CD14-positive monocyte (primary cell): ENCODE measurements around the gene MYO19. TPM values are rescaled to one million over a fixed set of nuclear protein-coding genes. Genes with fewer than 3 reads are reported as not detected.

Source experiments
- DNase-seq, 3 donors: peaks; one replicate each; pipeline ENCODE4 v3.0.0-alpha.2; 2011 to 2022
- H2AFZ ChIP-seq: 2 replicates; pipeline ENCODE4 v1.6.0; 2012; ENCODE audit warnings: mild to moderate bottlenecking, low read depth, low read length, inconsistent platforms; ENCODE audit not compliant: insufficient read depth, poor library complexity, severe bottlenecking
- H3K27ac ChIP-seq, 2 donors: 1 replicate in 1 of 2; 2 replicates in 1 of 2; pipeline ENCODE4 v1.5.1; 2012 to 2013; ENCODE audit warnings: low read length in 2 of 2, control low read depth in 1 of 2, inconsistent platforms in 1 of 2, low read depth in 1 of 2, mild to moderate bottlenecking in 1 of 2
- H3K27me3 ChIP-seq, 2 donors: one replicate each; pipeline versions ENCODE4 v1.6.0 to v1.6.1; 2011 to 2013; ENCODE audit warnings: low read length in 2 of 2; ENCODE audit not compliant: control insufficient read depth in 2 of 2, insufficient read depth in 2 of 2
- H3K36me3 ChIP-seq, 2 donors: replicated peaks in 1 of 2; 1 replicate in 1 of 2; 2 replicates in 1 of 2; pipeline versions ENCODE4 v1.5.1 to v1.6.1; 2012 to 2013; ENCODE audit warnings: low read length in 2 of 2, control low read depth in 1 of 2, inconsistent platforms in 1 of 2, mild to moderate bottlenecking in 1 of 2; ENCODE audit not compliant: insufficient read depth in 2 of 2, control insufficient read depth in 1 of 2
- H3K4me1 ChIP-seq, 2 donors: 1 replicate in 1 of 2; 2 replicates in 1 of 2; pipeline versions ENCODE4 v1.5.1 to v1.6.1; 2012 to 2013; ENCODE audit warnings: low read length in 2 of 2, control low read depth in 1 of 2, inconsistent platforms in 1 of 2, mild to moderate bottlenecking in 1 of 2, moderate library complexity in 1 of 2; ENCODE audit not compliant: insufficient read depth in 2 of 2, control insufficient read depth in 1 of 2
- H3K4me2 ChIP-seq: replicated peaks from 2 replicates; pipeline ENCODE3; 2012; ENCODE audit warnings: low read length, moderate library complexity, mild to moderate bottlenecking; ENCODE audit not compliant: poor library complexity, severe bottlenecking; ENCODE audit errors: extremely low read depth
- H3K4me3 ChIP-seq, 3 experiments: fragments of 200-600 bp in 1 of 3; sonication (generic) in 1 of 3; replicated peaks in 1 of 3; 1 replicate in 2 of 3; 2 replicates in 1 of 3; pipeline ENCODE4 v1.5.1; 2011 to 2013; ENCODE audit warnings: low read length in 3 of 3, mild to moderate bottlenecking in 3 of 3, control low read depth in 2 of 3, low read depth in 2 of 3, inconsistent platforms in 1 of 3, moderate library complexity in 1 of 3
- H3K79me2 ChIP-seq: 2 replicates; pipeline ENCODE4 v1.6.0; 2012; ENCODE audit warnings: mild to moderate bottlenecking, control low read depth, inconsistent platforms, low read length, moderate library complexity; ENCODE audit not compliant: insufficient read depth
- H3K9ac ChIP-seq: 2 replicates; pipeline ENCODE4 v1.6.0; 2017; ENCODE audit warnings: low read length, mild to moderate bottlenecking; ENCODE audit not compliant: insufficient read depth, poor library complexity, severe bottlenecking
- H3K9me3 ChIP-seq, 2 donors: replicated peaks in 1 of 2; 1 replicate in 1 of 2; 2 replicates in 1 of 2; pipeline versions ENCODE4 v1.5.1 to v1.6.1; 2012 to 2013; ENCODE audit warnings: low read length in 2 of 2, control low read depth in 1 of 2; ENCODE audit not compliant: control insufficient read depth in 1 of 2, insufficient read depth in 1 of 2
- H4K20me1 ChIP-seq: 2 replicates; pipeline ENCODE4 v1.6.0; 2012; ENCODE audit warnings: mild to moderate bottlenecking, low read length, control low read depth, moderate library complexity; ENCODE audit not compliant: insufficient read depth
- H3K27ac Mint-ChIP-seq, 7 donors: one replicate each; pipeline ENCODE4 v1.8.0; 2020; ENCODE audit warnings: mild to moderate bottlenecking in 7 of 7, mixed read lengths in 7 of 7, moderate library complexity in 6 of 7, inconsistent platforms in 2 of 7
- H3K27me3 Mint-ChIP-seq, 3 donors: one replicate each; pipeline ENCODE4 v1.8.0; 2021 to 2022; ENCODE audit warnings: low read depth in 3 of 3, mild to moderate bottlenecking in 3 of 3, mixed read lengths in 3 of 3, moderate library complexity in 3 of 3, inconsistent platforms in 1 of 3
- H3K36me3 Mint-ChIP-seq, 2 donors: one replicate each; pipeline ENCODE4 v1.8.0; 2020; ENCODE audit warnings: mixed read lengths in 2 of 2, inconsistent platforms in 1 of 2, mild to moderate bottlenecking in 1 of 2
- H3K4me1 Mint-ChIP-seq: one replicate; pipeline ENCODE4 v1.8.0; 2020; ENCODE audit warnings: mild to moderate bottlenecking, mixed read lengths
- H3K4me3 Mint-ChIP-seq, 2 donors: one replicate each; pipeline ENCODE4 v1.8.0; 2020; ENCODE audit warnings: mild to moderate bottlenecking in 2 of 2, mixed read lengths in 2 of 2, moderate library complexity in 1 of 2
- H3K9me3 Mint-ChIP-seq, 7 donors: one replicate each; pipeline ENCODE4 v1.8.0; 2020 to 2022; ENCODE audit warnings: mixed read lengths in 7 of 7, mild to moderate bottlenecking in 6 of 7, moderate library complexity in 6 of 7, inconsistent platforms in 2 of 7
- WGBS: methylation state at CpG from one replicate; pipeline ENCODE4 v1.1.5; 2013; ENCODE audit warnings: missing lambda C conversion rate; ENCODE audit not compliant: insufficient coverage; 5-methylcytosine and 5-hydroxymethylcytosine counted together
- intact Hi-C, 2 donors: fragments of 100-400 bp; cut with micrococcal nuclease; formaldehyde crosslinking; loops; one replicate each; pipeline versions ENCODE4 v1.15.0 to v1.15.1; 2023
- polyA plus RNA-seq, 3 donors: library from polyadenylated mRNA; depleted of rRNA in 1 of 3; unstranded in 2 of 3; stranded (reverse) in 1 of 3; fragments of 300-500 nt in 2 of 3; fragments of >200 nt in 1 of 3; fragmentation: Illumina TruSeq in 2 of 3; gene quantifications; 1 replicate in 2 of 3; 2 replicates in 1 of 3; pipeline ENCODE4 v1.2.3, GENCODE V29; 2012 to 2021
- TF ChIP-seq, protein P1 (sequence below): fragments of 200-600 bp; IDR thresholded peaks from one replicate; pipeline ENCODE4 v1.8.0; 2022; ENCODE audit warnings: antibody characterized with exemption, mild to moderate bottlenecking

Gene MYO19
- polyA plus RNA-seq, 3 donors: 1.2 to 51.3 (median 1.9) TPM

DNA sequence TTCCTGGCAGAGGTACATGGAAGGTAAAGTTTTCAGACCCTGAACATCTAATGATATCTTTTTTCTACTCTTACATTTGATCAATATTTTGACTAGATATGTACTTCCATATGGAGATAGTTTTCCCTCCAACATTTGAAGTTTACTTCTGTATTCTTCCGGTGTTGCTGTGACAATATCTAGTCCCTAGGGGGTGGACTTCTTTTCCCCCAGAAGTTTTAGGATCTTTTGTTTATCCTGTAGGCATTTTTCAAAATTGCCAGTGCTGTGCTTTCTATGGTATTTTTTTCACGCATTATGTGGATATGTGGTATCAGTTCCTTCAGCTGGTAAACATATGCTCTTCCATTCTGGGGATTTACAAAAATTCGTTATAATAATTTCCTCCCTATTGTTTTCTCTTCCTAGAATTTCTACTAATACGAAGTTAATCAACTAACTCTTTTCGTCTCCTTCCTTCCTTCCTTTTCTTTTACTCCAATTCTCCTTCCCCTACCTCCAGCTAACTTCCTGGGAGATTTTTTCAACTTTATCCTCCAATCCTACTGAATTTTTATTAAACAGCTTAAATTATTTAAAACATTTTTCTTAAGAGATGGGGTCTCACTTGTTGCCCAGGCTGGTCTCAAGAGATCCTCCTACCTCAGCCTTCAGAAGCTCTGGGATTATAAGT lies 74.3 kb downstream of the MYO19 start:
- H3K4me3 Mint-ChIP-seq: no peak overlapping the region
- peaks cover 0 to 25% of the 10 kb centered on the region in 2 donors for H3K27me3 ChIP-seq
- WGBS: 49% methylated on average over 3 of the region's 5 CpGs

DNA sequence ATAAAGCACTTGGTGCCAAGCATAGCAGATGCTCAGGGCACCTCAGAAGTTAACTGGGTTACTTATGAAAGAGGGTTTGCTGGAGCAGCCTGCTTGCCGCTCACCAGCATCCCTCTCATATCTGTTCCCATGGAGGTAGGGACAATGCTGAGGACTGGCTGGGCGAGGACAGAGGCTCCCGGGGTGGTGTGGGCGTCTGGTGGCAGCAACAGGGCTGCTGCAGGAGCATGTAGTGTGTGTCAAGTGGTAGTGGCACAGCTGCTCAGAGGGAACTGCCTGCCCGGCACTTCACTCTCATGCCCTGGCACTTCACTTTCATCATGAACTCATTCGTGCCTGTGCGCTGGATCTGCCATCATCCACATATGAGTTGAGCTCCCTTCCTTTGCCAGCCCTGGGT lies 75.1 kb downstream of the MYO19 start:
- peaks cover 0 to 6% (median 0%) of the 10 kb centered on the region in 7 donors for H3K9me3 Mint-ChIP-seq
- no peaks in the 10 kb centered on the region for H3K9me3 ChIP-seq
- H3K27ac Mint-ChIP-seq: no peak overlapping the region
- peaks cover 0 to 17% of the 10 kb centered on the region in 2 donors for H3K27me3 ChIP-seq
- intact Hi-C loops: no loop called here
- no peak overlapping the region for H3K4me3 Mint-ChIP-seq
- no peaks in the 10 kb centered on the region for H4K20me1 ChIP-seq
- no peaks in the 10 kb centered on the region for H3K36me3 Mint-ChIP-seq
- H2AFZ ChIP-seq: no peak overlapping the region
- H3K27me3 Mint-ChIP-seq: peaks cover 21 to 42% (median 28%) of the 10 kb centered on the region in 3 donors
- no CpG with 5 or more reads among the region's 7 CpGs for WGBS
- TF ChIP-seq, protein P1, sequence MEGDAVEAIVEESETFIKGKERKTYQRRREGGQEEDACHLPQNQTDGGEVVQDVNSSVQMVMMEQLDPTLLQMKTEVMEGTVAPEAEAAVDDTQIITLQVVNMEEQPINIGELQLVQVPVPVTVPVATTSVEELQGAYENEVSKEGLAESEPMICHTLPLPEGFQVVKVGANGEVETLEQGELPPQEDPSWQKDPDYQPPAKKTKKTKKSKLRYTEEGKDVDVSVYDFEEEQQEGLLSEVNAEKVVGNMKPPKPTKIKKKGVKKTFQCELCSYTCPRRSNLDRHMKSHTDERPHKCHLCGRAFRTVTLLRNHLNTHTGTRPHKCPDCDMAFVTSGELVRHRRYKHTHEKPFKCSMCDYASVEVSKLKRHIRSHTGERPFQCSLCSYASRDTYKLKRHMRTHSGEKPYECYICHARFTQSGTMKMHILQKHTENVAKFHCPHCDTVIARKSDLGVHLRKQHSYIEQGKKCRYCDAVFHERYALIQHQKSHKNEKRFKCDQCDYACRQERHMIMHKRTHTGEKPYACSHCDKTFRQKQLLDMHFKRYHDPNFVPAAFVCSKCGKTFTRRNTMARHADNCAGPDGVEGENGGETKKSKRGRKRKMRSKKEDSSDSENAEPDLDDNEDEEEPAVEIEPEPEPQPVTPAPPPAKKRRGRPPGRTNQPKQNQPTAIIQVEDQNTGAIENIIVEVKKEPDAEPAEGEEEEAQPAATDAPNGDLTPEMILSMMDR: no peak
- no peak overlapping the region for H3K4me3 ChIP-seq
- no peaks in the 10 kb centered on the region for H3K36me3 ChIP-seq
- H3K27ac ChIP-seq: no peak overlapping the region
- no peaks in the 10 kb centered on the region for H3K4me1 ChIP-seq
- H3K4me2 ChIP-seq: no peak overlapping the region
- no peaks in the 10 kb centered on the region for H3K4me1 Mint-ChIP-seq
- no peak overlapping the region for H3K9ac ChIP-seq
- DNase-seq: no peak
- H3K79me2 ChIP-seq: no peaks in the 10 kb centered on the region

More for the DNA sequence above, 74.3 kb downstream of the MYO19 start:
- Mint-ChIP-seq H3K9me3 (peaks cover 0 to 10% (median 2%) of the 10 kb centered on the region in 7 donors), H3K4me1 (no peaks in the 10 kb centered on the region), H3K36me3 (no peaks in the 10 kb centered on the region), H3K27ac (peak overlapping the region in 1 of 7 donors; percentile 54), H3K27me3 (peaks cover 27 to 50% (median 36%) of the 10 kb centered on the region in 3 donors)
- Histone ChIP-seq H4K20me1 (no peaks in the 10 kb centered on the region), H3K9me3 (no peaks in the 10 kb centered on the region), H3K4me2 (no peak overlapping the region), H3K4me3 (no peak overlapping the region), H3K27ac (no peak overlapping the region), H2AFZ (no peak overlapping the region), H3K79me2 (no peaks in the 10 kb centered on the region), H3K36me3 (no peaks in the 10 kb centered on the region), H3K4me1 (no peaks in the 10 kb centered on the region), H3K9ac (no peak overlapping the region)
- no peak for DNase-seq
- intact Hi-C loops: no loop called here
- TF ChIP-seq, protein P1: no peak
